GM21786 (cell line): Measurements from ENCODE around the gene SERPIND1.

Experiments
- ATAC-seq: cut with Tn5 transposase; IDR thresholded peaks from one replicate; pipeline ENCODE4 v1.9.1; 2021; ENCODE audit not compliant: unreplicated experiment

SERPIND1 gene

DNA sequence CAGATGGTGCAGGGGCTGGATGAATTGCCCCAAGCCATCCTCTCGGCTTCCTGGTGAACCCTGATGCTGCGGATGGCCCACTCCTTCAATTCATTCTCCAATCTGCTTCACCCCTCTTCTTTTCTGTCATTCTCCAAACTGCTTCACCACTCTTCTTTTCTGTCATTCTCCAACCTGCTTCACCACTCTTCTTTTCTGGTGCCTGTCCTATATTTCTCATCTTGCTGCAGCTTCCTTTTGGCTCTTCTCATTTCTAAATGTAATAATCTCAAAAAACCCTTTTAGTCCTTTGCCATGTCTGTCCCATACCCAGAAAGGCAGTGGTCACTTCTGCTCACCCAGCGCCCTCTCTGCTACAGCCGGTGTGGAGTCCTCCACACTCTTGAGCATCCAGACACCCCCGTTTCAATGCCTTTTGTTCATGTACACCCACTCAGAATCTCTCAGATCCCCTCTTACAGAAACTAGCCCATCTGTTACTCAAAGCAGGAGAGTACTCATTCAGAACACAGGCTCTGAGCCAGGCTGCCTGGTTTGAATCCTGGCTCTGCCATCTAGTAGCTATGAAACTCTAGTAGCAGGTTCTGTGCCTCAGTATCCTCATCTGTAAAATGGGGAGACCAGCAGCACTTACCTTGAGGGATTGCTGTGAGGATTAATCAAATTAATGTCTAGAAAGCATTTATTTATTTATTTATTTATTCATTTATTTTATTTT lies 14.9 kb downstream of the SERPIND1 start:
- ATAC-seq: no peak

DNA sequence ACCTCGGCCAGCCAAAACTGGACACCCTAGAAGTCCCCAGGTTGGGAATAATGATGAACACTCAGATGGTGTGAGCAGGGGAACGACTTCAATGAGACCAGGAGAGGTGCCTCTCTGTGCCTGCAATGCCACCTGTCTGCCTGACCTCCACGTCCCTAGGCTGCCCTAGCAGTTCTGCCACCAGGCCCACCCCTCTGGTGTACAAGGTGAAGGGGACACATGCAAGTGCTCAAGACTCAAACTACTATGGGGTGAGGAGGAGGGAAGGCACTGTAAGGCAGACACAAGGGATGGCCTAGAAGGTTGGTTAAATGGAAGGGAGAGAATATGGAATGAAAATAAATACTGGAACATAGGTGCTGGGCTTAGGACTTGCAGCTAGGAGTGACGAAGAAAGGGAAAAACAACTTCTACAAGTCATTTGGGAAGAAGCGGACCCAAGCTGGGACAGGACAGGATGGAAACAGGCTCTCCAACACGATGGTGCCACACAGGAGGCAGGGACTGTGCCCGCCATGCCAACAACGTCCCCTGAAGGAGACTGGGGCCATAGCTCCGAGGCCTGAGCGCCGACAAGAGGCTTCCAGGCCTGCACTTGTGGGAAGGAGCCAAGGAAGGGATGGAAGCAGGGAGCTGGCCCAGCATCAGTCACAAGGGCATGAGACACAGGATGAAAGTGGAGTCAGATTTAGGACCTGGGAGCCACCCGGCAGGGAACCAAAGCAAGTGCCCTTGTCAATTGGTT lies 18.5 kb downstream of the SERPIND1 start:
- ATAC-seq: no peak

DNA sequence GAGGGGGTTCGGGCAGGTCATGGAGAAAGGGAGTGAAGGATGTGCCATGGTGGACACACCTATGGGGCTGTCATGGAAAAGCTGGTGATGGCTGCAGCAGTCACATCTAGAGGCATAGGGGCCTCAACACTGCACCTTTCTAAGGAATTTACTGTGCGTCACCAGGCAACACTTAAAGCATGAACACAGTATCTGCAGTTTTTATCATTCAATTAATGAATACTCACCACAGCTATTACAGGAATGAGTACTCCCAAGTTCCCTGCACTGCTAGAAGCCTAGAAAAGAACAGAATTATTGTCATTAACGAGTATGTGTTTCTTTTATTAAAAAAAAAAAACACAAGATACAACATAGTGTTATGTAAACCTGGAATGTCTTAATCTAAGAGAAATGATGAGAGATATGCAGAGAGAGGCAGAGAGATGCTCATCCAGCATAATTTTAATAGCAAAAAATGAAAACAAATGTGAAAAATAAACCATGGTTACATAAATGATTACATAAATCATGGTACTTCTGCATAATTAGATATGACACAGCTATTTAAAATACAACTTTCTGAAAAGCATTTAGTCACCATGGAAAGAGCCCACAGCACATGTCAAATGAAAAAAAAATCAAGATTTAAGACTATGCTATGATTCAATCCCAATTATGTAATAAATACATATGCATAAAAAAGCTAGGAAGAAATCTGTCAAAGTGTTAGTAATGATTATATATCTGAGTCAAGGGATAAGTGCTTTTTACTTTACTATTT lies 19.2 kb downstream of the SERPIND1 start:
- no peak for ATAC-seq

DNA sequence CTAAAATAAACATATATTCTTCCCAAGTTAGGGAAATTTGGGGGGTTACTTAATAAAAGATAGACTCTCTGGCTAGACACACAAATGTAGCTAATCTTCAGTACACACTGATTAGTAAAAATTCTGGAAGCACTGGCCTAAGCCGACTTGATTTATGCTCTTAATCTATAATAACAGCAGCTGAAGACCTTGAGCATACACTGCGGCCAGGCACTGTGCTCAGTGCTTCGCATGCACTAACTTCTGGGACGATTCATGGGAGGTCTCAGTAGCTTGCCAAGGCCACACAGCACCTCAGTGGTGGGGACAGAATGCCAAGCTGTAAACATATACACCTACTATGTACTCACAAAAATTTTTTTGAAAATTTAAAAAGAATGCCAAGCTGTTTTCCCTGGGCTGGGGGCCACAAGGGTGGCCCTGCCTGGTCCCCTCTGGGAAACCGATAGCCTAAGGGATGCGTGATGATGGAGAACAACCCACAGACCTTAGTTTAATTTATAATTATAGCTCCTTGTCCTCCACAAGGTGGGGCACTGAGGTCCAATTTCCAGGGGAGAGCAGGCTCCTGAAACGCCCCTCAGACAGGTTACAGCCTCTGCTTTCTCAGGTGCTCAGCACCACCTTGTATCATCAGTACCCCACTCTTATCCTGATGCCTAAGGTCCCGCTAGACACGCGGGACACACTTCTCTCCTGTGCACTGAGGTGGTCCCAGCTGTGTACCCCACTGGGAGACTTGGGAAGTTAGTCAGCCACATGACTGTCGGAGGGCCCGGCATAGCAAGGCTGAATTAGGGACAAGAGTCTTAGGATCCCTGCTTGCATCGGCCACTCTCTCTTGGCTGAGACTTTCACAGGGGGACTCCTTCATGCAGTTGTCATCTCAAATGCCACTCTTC lies 20.1 kb downstream of the SERPIND1 start:
- no peak for ATAC-seq

DNA sequence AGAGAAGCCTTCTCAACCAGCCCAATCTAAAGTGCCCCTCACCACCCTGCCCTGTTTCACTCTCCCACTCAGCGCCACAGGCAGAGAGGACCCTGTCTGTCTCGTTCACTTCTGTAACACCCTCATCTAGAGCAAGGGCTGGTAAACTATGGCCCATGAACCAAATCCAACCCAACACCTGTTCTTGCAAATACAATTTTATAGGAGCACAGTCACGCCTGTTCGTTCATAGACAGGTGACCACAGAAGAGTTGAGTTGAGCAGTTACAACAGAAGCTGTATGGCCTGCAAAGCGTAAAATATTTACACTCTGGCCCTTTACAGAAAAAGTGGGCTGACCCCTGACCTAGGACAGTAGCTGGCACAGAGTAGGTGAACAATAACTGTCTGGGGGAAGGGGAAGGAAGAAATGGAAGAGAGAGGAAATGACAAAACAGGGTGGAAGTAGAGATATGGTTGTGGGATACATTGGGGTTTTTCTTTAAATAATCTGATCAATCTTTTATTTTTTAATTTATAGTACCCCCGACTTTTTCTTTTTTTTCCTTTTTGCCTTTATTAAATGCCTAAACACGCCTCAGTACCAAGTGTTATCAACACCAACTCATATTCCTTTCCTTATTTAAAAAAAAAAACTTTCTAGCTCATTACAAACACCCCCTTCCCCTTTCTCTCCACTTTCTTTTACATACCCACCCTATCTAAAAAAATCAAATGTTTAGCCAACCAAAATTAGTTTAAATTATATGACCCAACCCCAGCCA lies 20.9 kb downstream of the SERPIND1 start:
- ATAC-seq: no peak

DNA sequence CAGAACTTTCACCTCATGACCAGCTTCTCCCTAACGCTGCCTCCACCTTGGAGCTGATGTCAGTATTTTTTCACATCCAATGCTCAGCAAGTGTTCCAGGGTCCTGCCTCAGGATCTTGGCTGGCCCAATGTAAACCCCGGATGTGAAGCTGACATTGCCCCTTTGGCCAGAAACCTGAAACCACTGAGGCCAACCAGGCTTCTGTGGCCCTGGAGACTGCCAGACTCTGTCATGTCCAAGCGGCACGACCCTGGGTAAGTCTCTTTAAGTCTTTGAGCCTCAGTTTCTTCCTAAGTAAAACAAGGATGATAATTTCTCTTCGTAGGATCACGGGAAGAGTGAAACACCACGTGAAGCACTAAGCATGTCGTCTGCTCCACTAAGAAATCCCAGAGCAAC lies 22.8 kb downstream of the SERPIND1 start:
- ATAC-seq: no peak

DNA sequence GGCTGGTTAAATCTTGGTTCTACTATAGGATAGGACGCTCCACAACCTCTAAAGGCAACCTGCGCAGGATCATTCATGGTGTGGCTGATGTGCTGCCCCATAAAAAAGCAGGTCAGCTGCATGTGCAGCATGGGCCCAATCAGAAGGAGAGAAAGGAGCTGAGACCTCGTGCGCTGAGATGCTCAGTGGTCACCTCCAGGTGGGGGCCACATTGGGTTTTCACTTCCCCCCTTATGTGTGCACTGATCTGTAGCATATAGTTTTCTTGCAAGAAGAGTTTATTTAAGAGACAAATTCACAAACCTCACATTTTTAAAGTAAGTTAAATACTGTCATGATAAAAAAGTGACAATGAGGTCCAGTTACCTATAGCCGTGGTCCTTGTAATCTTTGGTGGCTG lies 24.3 kb downstream of the SERPIND1 start:
- ATAC-seq: no peak

DNA sequence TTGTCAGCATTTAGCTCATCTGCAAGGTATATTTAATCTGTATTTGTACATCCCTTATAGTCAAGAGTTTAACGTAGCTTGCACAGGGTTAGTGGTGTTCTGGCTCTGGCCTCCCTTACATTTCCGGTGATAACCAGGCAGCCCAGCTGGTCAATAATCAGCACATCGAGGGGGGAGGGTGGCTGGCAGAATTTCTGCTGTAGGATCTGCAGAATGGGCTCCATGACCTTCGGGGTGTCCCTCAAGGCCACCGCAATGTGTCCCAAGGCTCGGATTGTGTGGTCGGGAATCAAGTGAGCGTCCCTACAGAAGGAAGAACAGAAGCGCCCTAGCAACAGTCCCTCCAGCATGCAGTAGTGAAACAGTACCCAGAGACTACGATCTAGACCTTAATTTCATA lies 25.1 kb downstream of the SERPIND1 start:
- no peak for ATAC-seq

DNA sequence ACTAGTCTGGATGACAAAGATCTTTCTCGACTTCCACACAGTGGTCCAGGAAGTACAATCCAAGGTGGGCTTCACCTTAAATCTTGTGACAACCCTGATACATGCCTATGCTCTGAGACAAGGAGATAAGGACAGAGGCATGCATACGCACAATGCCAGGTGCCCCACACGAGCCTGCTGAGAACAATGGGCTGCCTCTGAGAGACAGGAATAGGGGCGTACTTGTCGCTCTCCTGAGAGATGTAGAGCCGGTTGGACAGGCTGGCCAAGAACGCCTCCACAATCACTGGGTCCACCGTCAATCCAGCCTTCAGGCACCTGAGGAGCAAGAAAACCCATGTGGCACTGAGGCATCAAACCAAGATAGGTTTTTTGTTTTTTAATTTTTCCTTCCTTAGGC lies 25.5 kb downstream of the SERPIND1 start:
- ATAC-seq: no peak

DNA sequence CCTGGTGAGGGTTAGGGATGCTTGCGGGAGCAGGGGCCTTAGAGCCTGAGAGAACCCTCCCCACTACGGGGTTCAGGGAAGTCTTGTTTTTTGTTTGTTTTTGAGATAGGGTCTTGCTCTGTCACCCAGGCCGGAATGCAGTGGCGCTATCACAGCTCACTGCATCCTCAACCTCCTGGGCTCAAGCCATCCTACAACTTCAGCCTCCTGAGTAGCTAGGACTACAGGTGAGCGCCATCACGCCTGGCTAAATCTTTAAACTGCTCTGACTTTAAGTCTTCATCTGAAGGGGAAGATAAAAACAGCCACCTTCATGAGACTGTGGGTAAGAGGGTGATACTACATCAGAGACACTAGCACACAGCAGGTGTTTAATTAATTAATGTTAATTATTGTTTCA lies 28.5 kb downstream of the SERPIND1 start:
- no peak for ATAC-seq

DNA sequence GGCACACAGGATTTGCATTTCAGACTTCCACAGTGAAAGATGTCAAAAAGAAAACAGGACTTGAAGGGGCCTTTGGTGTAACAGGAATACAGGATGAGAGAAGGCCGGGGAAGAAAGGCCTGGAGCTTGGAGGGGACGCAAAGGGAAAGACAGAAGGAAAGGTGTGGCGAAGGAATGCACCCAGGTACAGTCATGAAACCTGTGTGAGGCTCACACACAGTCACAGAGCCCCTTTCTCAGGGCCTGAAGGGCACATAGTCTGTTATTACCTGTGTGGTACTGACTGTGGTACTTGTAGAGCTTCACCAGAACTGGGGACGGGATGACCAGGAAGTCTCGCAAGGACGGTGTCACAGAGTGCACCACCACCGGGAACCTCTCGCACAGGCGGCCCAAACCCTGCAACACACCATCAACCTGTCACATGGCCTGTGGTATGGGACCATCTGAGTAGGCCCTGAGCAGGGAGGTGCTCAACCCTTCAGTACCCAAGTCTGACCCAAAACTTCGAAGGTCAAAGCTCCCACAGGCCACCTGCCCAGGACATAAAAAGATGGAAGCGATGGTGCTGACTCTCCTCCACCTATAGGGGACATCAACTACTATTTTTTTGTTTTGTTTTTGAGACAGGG lies 29.1 kb downstream of the SERPIND1 start:
- no peak for ATAC-seq

DNA sequence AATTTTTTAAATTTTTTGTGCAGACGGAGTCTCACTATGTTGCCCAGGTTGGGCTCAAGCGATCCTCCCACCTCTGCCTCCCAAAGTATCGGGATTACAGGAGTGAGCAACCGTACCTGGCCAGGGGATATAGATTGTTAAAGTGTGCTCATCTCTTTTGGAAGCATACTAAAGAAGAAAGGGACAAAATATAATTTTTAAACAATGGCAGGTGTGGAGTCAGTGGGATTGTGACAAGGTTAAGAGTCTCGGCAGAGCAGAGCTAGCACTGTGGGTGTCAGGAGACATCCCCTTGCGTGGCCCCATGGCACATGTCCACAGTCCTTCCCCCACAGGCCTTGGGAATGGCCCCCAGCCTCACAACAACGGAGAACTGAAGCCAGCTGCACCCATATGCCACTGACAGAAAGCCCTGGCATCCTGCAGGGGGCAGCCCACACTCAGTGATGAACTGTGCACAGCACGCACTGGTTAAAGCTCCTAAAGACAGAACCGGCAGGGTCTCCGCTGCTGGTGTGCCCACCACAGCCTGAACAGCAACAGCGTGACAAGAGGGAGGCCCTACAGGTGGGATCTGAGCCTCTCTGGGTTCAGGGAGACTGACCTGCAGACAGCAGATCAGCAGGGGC lies 29.9 kb downstream of the SERPIND1 start:
- ATAC-seq: no peak

DNA sequence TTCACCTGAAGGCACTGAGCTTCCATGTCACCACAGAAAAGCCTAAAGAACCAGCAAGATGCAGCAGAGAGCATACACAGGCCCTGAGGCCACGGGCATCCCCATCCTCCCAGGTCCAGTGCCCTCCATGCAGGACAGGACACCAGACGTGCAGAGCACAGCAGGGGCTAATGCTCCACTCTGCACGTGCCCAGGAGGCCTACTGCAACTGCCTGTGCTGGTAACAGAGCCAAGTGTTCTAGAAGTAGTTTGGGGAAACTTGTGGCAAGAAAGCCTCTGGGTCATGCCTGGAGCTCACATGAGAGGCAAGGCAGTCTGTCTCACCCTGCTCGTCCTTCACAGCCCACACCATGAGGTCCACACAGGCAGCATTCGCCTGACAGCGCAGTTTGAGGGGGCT lies 30.7 kb downstream of the SERPIND1 start:
- ATAC-seq: no peak

DNA sequence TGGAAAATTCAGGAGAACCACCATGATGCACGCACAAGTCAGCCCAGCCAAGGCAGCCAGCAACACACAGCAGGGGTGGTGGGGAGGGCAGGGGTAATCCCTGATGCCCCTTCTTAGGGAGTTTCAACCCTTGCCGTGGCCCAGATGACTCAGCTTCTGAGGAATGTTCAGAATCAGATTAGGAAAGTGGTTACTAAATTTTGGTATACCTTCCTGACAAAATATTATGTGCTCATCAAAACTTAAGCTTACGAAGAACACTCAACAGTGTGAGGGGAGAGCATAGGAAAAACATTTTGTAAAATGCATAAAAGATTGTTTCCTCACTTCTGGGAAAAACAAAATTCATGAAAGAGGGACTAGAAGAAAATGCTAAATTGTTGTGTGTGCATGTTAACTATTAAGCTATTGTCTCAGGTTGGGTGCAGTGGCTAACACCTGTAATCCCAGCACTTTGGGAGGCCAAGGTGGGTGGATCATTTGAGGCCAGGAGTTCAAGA lies 32.1 kb downstream of the SERPIND1 start:
- ATAC-seq: no peak

DNA sequence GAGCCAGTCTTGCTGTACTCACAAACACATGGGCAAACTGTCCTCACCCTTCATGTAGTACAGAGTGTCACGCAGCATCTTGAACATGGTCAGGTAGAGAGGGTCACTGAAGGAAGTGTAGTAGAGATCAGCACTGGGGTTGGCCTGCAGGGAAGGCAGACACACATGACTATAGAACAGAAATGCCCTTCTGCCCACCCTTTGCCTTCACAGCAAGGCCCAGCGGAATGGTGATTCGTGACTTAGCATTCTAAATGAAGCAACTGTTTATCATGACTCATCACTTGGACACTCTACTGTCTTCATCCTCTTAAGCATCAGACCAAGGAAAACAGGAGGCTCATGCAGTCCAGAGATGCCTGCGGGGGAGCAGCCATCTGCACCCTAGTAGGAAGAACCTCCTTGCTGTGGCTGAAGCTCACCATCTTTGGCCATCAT lies 33.4 kb downstream of the SERPIND1 start:
- ATAC-seq: no peak

DNA sequence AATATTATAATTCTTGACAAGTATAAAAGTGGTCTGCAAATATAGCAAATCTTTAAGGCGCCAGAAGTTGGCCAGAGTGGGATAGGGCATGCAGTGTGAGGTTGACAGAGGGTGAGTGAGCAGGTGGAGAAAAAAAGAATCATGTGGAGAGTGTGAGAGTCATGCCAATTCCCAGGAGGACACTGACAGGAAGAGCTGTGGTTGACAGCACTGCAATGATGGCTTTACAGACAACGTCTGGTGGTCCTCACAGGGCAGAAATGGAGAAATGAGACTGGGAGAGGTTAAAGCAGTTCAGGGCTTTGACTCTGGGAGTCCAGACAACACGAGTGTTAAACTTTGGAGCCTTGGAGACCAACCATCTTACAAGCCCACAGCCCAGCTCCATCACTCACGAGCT lies 34.9 kb downstream of the SERPIND1 start:
- no peak for ATAC-seq

DNA sequence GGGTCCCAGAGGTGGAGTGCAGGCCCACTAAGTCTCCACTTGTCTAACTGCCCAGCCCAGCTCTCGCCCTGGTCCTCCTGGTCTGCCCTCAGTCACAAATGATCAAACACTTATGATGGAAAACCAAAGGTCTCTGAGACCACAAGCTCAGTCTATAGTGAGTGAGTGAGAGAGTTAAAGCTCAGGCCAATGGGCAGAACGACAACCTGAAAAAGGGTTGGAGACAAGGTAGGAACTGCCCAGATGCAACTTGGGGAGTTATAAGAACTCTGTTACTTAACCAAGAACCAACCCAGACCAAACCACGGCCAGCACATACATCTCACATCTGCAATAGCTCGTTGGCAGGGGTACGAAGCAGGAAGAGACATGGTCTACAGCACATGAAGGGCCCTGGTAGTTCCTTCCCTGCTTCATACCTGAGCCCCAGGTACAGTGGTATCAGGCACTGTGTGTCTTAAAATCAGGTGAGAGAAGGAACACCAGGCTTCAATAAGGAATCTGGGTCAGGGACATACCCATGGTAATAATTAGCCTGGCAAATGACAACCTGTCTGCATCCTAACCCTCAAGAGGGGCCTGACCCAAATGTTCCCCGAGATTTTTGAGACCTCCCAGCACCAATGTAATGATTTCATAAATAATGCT lies 35.7 kb downstream of the SERPIND1 start:
- ATAC-seq: no peak

DNA sequence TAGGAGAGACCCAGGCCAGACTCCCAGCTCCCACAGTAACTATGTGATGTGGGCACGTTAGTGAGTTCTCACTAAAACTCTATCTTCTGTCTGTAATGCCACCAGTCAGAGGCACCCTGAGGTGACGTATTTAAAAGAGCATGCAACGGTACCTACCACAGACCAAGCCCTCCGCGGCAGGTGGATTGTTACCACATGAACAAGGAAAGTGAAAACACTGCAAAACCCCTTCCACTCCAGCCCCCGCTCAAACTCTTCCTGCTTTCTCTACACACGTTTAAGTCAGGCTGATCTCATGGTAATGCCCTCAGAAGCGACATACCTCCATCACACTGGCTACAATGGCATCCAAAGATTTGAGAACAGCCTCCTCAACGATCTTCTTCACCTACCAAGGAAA lies 36.7 kb downstream of the SERPIND1 start:
- ATAC-seq: no peak

DNA sequence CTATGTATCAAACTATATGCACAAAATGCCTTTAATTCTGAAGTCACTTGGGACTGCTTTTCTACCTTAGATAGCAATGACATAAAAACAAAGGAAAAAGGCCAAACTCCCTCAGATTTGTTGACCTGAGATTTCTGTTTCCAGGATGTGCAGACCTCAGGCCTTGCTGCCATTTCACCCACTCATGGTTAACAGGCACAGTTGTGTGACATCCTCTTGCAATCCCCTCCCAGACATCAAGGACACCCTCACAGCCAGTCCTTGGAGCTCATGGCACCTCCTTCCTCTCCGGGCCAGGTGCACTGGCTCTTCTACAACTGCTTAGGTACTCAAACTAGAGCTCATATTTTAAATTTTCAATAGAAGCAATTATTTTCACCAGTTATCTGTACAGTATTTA lies 37.3 kb downstream of the SERPIND1 start:
- no peak for ATAC-seq
